ENCODE measurements around the gene ACLY. TPM values are rescaled to one million over a fixed set of nuclear protein-coding genes. Genes with fewer than 3 reads are reported as not detected.
"Not testable (repeated sequence)": the region's sequence is repeated elsewhere in the genome, so short reads cannot be mapped to it uniquely, and the experiment has no call there.

The ACLY gene
- polyA plus RNA-seq, 3 donors from 2014 or later = 46.9 to 99.2 (median 49.3) TPM

DNA sequence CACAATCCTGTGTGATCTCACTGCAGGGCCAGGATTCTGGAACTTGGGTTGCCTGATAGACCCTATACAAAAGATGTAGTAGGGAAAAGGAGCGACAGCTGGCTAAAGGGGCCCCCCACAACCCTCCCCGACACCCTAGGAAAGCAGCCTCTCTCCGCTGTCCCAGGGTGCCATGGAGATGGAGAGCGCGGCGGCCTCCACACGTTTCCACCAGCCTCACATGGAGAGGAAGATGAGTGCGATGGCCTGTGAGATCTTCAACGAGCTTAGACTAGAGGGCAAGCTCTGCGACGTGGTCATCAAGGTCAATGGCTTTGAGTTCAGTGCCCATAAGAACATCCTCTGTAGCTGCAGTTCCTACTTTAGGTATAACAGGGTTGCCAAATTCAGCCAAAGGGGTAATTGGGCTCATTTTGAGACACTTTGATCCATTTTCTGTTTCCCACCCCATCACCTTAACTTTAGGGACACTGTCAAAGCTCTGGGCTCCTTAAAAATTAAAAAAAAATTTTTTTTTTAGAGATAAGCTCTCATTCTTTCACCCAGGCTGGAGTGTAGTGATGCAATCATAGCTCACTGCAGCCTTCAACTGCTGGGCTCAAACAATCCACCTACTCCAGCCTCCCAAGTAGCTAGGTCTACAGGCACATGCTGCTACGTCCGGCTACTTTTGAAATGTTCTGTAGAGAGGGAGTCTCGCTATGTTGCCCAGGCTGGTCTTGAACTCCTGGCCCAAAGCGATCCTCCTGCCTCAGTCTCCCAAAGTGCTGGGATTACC lies 80.8 kb downstream of the ACLY start, which contains the start of gene KLHL10:
Gene KLHL10, plus strand, starts transcription at position 65 of the 778 bp plus-strand sequence. Its CDS starts 108 bp downstream, at position 173.
- no peaks in the 10 kb centered on the region for H3K36me3 Mint-ChIP-seq
- H3K4me1 Mint-ChIP-seq = peaks cover 12 to 19% of the 10 kb centered on the region in 2 donors
- no peak for DNase-seq
- H3K9me3 Mint-ChIP-seq = no peaks in the 10 kb centered on the region
- no peak within 1 kb of the TSS for H3K27ac Mint-ChIP-seq
- H3K27me3 Mint-ChIP-seq (ENCODE audit: low read depth in 3 of 3) = peaks cover 2 to 4% (median 3%) of the 10 kb centered on the region in 3 donors
- peak within 1 kb of the TSS; percentile 9 to 81 (median 76) for H3K4me3 Mint-ChIP-seq

DNA sequence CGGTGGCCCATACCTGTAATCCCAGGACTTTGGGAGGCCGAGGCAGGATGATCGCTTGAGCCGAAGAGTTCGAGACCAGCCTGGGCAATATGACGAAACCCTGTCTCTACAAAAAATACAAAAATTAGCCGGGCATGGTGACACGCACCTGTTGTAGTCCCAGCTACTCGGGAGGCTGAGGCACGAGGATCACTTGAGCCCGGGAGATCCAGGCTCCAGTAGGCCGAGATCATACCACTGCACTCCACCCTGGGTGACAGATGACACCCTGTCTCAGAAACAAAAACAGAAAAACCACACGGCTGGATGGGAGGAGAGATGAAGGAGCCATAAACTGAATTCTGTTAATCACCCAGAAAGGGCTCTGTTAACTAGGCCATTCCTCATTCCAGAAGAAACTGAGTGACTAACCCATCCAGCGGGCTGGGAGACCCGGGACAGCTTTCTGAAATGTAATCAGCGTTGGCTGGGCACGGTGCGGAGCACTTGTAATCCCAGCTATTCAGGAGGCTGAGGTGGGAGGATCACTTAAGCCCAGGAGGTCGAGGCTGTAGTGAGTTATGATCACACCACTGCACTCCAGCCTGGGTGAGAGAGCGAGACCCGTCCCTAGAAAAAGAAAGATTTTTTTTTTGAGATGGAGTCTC lies 82.1 kb downstream of the ACLY start:
- peaks cover 2 to 4% (median 3%) of the 10 kb centered on the region in 3 donors for H3K27me3 Mint-ChIP-seq (ENCODE audit: low read depth in 3 of 3)
- peak overlapping the region; percentile 69 to 86 (median 80) for H3K4me3 Mint-ChIP-seq
- H3K9me3 Mint-ChIP-seq = no peaks in the 10 kb centered on the region
- DNase-seq = no peak
- H3K27ac Mint-ChIP-seq = no peak overlapping the region
- H3K4me1 Mint-ChIP-seq = peaks cover 12 to 19% of the 10 kb centered on the region in 2 donors
- H3K36me3 Mint-ChIP-seq = no peaks in the 10 kb centered on the region

DNA sequence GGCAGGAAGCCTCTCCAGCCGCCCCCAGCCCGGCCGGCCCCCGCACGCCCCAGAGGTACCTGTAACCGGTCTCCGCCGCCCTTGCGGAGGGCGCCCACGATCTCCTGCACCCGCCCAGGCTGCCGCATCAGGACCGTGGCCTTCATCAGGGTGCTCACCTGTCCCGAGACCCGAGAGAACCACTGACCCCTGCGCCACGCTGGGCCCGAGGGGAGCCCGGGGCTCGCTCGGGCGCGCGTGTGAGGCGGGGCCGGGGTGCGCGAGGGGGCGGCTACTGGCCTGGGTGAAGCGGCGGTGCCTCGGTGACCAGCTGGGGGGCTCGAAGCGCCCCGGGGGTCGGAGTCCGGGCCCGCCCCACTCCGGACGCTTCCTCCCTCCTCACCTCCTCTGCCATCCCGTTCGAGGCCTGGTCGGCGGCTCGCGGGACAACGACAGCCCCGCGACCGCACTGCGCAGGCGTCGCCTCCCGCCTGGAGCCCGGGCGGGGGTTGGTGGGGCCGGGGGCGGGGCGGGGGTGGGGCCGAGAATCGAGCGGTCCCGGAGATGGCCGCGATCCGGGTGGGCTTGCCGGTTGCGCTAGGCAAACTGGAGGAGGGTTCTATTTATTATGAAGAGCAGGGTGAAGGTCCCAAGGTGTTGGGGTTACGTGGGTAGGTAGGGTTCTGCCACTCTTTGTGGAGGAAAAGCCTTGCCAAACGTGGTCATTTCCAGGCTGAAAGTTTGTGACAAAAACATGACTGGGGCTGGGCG lies 82.8 kb downstream of the ACLY start, which contains the start of gene NT5C3B:
Gene NT5C3B, minus strand, starts transcription at position 433 of the 750 bp plus-strand sequence. Its CDS starts 39 bp downstream, at position 394.
- Mint-ChIP-seq H3K27ac (peak within 1 kb of the TSS in 1 of 6 donors; percentile 56), H3K4me1 (peaks cover 12 to 19% of the 10 kb centered on the region in 2 donors)
- peak; percentile 24 to 57 (median 39) for DNase-seq

DNA sequence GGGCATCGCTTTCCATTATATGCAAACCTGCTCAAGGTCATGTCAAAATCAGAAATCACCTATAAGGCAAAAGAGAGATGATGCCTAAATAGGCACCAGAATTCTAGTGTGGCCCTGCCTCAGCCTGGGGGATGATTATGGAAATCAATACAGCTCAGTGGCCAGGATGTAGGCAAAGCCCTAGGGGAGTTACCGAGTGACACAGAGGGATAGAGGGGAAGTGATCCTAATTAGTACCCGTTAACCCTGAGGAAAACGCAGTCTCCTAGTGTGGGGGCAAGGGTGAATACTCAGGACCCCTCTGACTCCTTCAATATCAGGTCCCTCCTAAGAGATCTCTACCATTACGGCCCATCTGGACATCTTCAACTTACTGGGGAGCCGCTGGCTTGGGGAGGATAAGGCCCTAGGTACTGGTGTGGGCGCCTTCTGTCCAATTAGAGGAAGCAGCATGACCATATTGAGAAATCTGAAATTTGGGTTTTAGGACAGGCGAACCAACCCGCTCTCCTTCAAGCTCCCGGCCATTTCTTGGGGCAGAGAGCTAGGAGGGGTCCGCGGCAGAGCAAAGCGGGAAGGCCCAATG lies 83.4 kb downstream of the ACLY start:
- Mint-ChIP-seq H3K27ac (peak overlapping the region in 1 of 6 donors; percentile 40), H3K9me3 (no peaks in the 10 kb centered on the region), H3K4me3 (peak overlapping the region; percentile 83 to 86 (median 84)), H3K4me1 (peaks cover 12 to 19% of the 10 kb centered on the region in 2 donors), H3K27me3 (ENCODE audit: low read depth in 3 of 3) (peaks cover 2 to 4% (median 3%) of the 10 kb centered on the region in 3 donors), H3K36me3 (peaks cover 0 to 7% (median 0%) of the 10 kb centered on the region in 3 donors)
- DNase-seq = no peak

More for the DNA sequence above, 82.8 kb downstream of the ACLY start, which contains the start of gene NT5C3B:
- peak within 1 kb of the TSS; percentile 83 to 86 (median 84) for H3K4me3 Mint-ChIP-seq
- H3K36me3 Mint-ChIP-seq = peaks cover 0 to 4% (median 0%) of the 10 kb centered on the region in 3 donors
- no peaks in the 10 kb centered on the region for H3K9me3 Mint-ChIP-seq
- H3K27me3 Mint-ChIP-seq (ENCODE audit: low read depth in 3 of 3) = peaks cover 2 to 4% (median 3%) of the 10 kb centered on the region in 3 donors

DNA sequence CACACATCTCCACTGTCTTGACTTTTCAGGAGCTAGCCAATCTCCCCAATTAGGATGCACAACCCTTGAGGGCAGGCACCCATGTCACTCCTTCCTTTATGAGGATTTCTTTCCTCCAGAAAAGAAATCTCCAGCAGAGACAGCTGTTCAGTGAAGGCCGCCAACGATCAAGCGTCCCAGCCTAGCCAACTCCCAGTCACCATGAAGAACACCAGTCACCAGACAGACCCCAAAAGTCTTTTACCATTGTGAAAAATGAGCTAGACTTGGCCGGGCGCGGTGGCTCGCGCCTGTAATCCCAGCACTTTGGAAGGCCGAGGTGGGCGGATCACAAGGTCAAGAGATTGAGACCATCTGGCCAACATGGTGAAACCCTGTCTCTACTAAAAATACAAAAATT lies 88.8 kb downstream of the ACLY start:
- H3K4me1 Mint-ChIP-seq; H3K27ac Mint-ChIP-seq; H3K9me3 Mint-ChIP-seq; DNase-seq; H3K27me3 Mint-ChIP-seq (ENCODE audit: low read depth in 3 of 3); H3K4me3 Mint-ChIP-seq: not testable (repeated sequence)
- peaks cover 0 to 13% (median 0%) of the 10 kb centered on the region in 3 donors for H3K36me3 Mint-ChIP-seq

DNA sequence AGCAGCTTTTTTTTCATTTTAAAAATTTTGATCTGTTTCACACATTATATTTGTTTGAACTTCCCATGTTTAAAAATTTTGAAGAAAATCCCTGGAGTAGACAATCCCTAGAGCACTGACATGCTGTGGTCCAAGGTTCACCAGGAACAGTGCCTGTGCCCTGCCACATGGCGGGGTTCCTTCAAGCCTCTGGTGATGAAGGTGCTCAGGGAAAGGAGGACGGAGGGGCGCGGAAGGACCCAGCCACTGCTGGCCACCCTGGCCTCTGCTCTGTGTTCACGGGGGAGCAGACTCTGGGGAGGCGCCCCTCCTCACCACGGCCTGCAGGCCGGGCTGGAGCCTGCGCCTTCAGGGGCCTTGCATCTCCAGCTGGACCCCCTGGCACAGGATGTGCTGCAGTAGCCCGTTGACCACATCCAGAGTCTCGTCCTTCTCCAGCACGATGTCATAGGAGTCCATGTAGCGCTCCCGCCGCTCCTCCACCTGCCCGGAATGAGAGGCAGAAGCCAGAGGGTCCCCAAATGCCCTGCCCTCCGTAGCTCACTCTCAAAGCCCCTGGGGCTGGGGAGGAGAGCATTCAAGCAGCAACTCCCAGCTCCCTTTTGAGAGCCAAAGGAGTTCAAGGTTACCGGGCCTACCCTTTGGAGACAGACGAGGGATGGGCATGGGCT lies 93.4 kb downstream of the ACLY start:
- no peak for DNase-seq
- peaks cover 0 to 2% (median 1%) of the 10 kb centered on the region in 3 donors for H3K27me3 Mint-ChIP-seq (ENCODE audit: low read depth in 3 of 3)
- H3K4me1 Mint-ChIP-seq = no peaks in the 10 kb centered on the region
- no peaks in the 10 kb centered on the region for H3K9me3 Mint-ChIP-seq
- H3K27ac Mint-ChIP-seq = no peak overlapping the region
- peaks cover 0 to 6% (median 0%) of the 10 kb centered on the region in 3 donors for H3K36me3 Mint-ChIP-seq
- H3K4me3 Mint-ChIP-seq = no peak overlapping the region

DNA sequence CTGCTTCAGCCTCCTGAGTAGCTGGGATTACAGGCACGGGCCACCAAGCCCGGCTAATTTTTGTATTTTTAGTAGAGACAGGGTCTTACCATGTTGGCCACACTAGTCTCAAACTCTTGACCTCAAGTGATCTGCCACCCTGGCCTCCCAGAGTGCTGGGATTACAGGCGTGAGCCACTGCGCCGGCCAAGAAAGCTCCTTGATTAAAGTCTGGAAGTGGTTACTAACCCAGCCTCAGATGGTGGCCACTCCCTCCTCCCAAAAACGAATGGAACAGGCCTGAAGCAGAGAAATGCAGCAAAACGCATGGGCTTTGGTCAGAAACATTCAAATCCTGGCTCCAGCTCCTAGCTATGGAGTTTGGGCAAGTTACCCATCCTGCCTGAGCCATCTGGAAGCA lies 94.7 kb downstream of the ACLY start:
- H3K4me1 Mint-ChIP-seq = no peaks in the 10 kb centered on the region
- peaks cover 0 to 6% (median 0%) of the 10 kb centered on the region in 3 donors for H3K36me3 Mint-ChIP-seq
- no peak overlapping the region for H3K4me3 Mint-ChIP-seq

DNA sequence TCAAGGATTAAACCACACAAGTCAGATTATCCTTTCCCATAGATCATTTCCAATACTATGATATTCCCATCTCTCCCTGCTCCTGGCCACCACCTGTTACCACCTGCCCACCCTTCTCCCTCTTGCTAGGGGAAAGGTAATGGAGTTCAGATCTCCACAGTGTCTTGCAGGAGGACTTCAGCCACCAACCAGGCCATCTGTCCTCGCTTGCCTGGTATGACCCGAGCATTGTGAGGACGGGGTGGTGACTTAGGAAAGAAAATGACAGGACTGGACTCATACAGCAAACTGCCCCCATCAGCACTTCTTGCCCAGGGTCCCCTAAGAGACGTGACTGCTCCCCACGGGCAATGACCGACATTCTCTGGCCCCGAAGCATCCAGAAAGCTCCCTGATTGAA lies 95.2 kb downstream of the ACLY start:
- Mint-ChIP-seq H3K4me3 (no peak overlapping the region), H3K4me1 (no peaks in the 10 kb centered on the region), H3K36me3 (peaks cover 0 to 3% (median 0%) of the 10 kb centered on the region in 3 donors), H3K27me3 (ENCODE audit: low read depth in 3 of 3) (peaks cover 0 to 2% (median 1%) of the 10 kb centered on the region in 3 donors), H3K9me3 (no peaks in the 10 kb centered on the region), H3K27ac (no peak overlapping the region)
- no peak for DNase-seq

More for the DNA sequence above, 94.7 kb downstream of the ACLY start:
- DNase-seq = no peak
- Mint-ChIP-seq H3K27ac (no peak overlapping the region), H3K9me3 (no peaks in the 10 kb centered on the region), H3K27me3 (ENCODE audit: low read depth in 3 of 3) (peaks cover 0 to 2% (median 1%) of the 10 kb centered on the region in 3 donors)

DNA sequence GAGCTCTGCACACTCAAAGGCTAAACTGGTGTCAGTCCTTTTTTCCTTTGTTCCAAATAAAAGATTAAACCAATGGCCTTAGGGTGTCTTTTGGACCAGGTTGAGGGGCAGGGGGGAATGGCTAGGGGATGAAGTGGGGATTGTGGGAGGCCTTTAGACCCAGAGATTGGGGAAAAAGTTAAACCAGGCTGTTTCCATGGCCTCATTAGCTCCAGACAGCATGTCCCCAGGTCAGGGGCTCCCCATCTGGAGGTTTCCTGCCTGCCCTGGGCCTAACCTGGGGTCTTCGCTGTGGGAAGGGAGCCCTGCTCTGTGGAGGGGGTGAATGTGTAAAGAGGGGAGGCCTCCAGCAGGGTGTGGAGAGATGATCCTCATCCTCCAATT lies 95.6 kb downstream of the ACLY start:
- no peak overlapping the region for H3K4me3 Mint-ChIP-seq
- DNase-seq = no peak
- H3K9me3 Mint-ChIP-seq = no peaks in the 10 kb centered on the region
- H3K27ac Mint-ChIP-seq = no peak overlapping the region
- H3K4me1 Mint-ChIP-seq = no peaks in the 10 kb centered on the region
- peaks cover 0 to 2% (median 1%) of the 10 kb centered on the region in 3 donors for H3K27me3 Mint-ChIP-seq (ENCODE audit: low read depth in 3 of 3)
- peaks cover 0 to 3% (median 0%) of the 10 kb centered on the region in 3 donors for H3K36me3 Mint-ChIP-seq

DNA sequence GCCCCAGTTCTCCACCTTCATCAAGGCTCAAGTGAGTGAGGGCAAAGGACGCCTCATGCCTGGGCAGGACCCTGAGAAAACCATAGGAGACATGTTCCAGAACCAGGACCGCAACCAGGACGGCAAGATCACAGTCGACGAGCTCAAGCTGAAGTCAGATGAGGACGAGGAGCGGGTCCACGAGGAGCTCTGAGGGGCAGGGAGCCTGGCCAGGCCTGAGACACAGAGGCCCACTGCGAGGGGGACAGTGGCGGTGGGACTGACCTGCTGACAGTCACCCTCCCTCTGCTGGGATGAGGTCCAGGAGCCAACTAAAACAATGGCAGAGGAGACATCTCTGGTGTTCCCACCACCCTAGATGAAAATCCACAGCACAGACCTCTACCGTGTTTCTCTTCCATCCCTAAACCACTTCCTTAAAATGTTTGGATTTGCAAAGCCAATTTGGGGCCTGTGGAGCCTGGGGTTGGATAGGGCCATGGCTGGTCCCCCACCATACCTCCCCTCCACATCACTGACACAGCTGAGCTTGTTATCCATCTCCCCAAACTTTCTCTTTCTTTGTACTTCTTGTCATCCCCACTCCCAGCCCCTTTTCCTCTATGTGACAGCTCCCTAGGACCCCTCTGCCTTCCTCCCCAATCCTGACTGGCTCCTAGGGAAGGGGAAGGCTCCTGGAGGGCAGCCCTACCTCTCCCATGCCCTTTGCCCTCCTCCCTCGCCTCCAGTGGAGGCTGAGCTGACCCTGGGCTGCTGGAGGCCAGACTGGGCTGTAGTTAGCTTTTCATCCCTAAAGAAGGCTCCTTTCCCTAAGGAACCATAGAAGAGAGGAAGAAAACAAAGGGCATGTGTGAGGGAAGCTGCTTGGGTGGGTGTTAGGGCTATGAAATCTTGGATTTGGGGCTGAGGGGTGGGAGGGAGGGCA lies 96.3 kb downstream of the ACLY start:
- H3K27ac Mint-ChIP-seq = no peak overlapping the region
- H3K9me3 Mint-ChIP-seq = no peaks in the 10 kb centered on the region
- no peaks in the 10 kb centered on the region for H3K4me1 Mint-ChIP-seq
- peaks cover 0 to 3% (median 0%) of the 10 kb centered on the region in 3 donors for H3K36me3 Mint-ChIP-seq
- H3K4me3 Mint-ChIP-seq = no peak overlapping the region
- peaks cover 0 to 2% (median 1%) of the 10 kb centered on the region in 3 donors for H3K27me3 Mint-ChIP-seq (ENCODE audit: low read depth in 3 of 3)
- no peak for DNase-seq

DNA sequence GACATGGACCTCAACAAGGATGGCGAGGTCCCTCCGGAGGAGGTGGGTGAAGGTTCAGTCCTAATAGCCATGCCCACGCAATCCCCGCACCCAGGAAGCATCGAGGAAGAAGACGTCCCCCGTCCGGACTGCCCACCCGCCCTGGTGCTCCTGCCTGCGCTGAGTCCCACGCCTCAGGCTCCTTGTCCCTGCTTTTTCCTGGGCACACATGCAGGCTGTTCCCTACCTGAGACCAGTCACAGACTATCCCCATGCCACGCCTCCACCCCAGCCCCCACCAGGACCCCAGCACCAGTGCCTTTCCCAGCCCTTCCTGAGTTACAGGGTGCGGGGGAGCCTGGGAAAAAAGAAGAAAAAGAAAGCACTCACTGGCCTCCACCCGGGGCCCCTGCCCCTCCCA lies 97.0 kb downstream of the ACLY start:
- peaks cover 0 to 3% (median 0%) of the 10 kb centered on the region in 3 donors for H3K36me3 Mint-ChIP-seq
- H3K9me3 Mint-ChIP-seq = no peaks in the 10 kb centered on the region
- no peak overlapping the region for H3K4me3 Mint-ChIP-seq

DNA sequence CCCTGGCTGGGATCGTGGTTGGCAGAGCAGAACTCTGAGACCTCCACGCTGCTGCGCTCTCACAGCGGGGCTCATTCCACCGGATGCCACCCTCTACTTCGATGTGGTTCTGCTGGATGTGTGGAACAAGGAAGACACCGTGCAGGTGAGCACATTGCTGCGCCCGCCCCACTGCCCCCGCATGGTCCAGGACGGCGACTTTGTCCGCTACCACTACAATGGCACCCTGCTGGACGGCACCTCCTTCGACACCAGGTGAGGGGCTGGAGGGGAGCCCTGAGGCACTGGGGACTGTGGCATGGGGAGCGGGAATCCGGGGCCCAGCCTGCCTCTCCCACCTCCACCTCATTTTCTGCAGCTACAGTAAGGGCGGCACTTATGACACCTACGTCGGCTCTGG lies 100.7 kb downstream of the ACLY start:
- H3K36me3 Mint-ChIP-seq = no peaks in the 10 kb centered on the region
- H3K27me3 Mint-ChIP-seq (ENCODE audit: low read depth in 3 of 3) = peaks cover 0 to 4% (median 2%) of the 10 kb centered on the region in 3 donors
- H3K9me3 Mint-ChIP-seq = no peaks in the 10 kb centered on the region
- no peak overlapping the region for H3K4me3 Mint-ChIP-seq
- H3K4me1 Mint-ChIP-seq = peaks cover 5 to 10% of the 10 kb centered on the region in 2 donors
- DNase-seq = no peak
- no peak overlapping the region for H3K27ac Mint-ChIP-seq

More for the DNA sequence above, 97.0 kb downstream of the ACLY start:
- H3K27ac Mint-ChIP-seq = no peak overlapping the region
- no peak for DNase-seq
- no peaks in the 10 kb centered on the region for H3K4me1 Mint-ChIP-seq
- peaks cover 0 to 2% (median 1%) of the 10 kb centered on the region in 3 donors for H3K27me3 Mint-ChIP-seq (ENCODE audit: low read depth in 3 of 3)
